Ureter (tissue), 1 donor: ENCODE measurements around the gene RPSA. TPM values are rescaled to one million over a fixed set of nuclear protein-coding genes. Genes with fewer than 3 reads are reported as not detected.
"Not testable (repeated sequence)": the region's sequence is repeated elsewhere in the genome, so short reads cannot be mapped to it uniquely, and the experiment has no call there.

Experiments used
- DNase-seq: peaks from one replicate; pipeline ENCODE4 v3.0.0-alpha.2; 2020; ENCODE audit warnings: low spot score
- total RNA-seq: library from RNA; stranded (reverse); gene quantifications from one replicate; pipeline ENCODE4 v1.2.4, GENCODE V29; 2023
- donor health status: DM: yes; HTN: yes; CAD: no.

Gene RPSA
- total RNA-seq, result 1,330 TPM

- peak; percentile 98 for DNase-seq
Measured at GRCh38 chr3:39406368-39407258, at the start of gene RPSA. RPSA (plus strand) TSS chr3:39406720; CDS start chr3:39407654, 934 bp downstream.

GRCh38 chr3:39358333-39358732 is 48.2 kb upstream of the RPSA start:
- no peak for DNase-seq

- no peak for DNase-seq
Measured at GRCh38 chr3:39361252-39361927, 45.1 kb upstream of the RPSA start.

- DNase-seq, result no peak
Measured at GRCh38 chr3:39362192-39362591, 44.3 kb upstream of the RPSA start.

GRCh38 chr3:39362812-39363211 is 43.7 kb upstream of the RPSA start:
- DNase-seq, result no peak

- DNase-seq, result not testable (repeated sequence)
Measured at GRCh38 chr3:39370450-39370849, 36.1 kb upstream of the RPSA start.

GRCh38 chr3:39372833-39373232 is 33.7 kb upstream of the RPSA start:
- DNase-seq, result no peak

- no peak for DNase-seq
Measured at GRCh38 chr3:39376959-39377634, 29.4 kb upstream of the RPSA start.

GRCh38 chr3:39378088-39378487 is 28.4 kb upstream of the RPSA start:
- peak; percentile 60 for DNase-seq

GRCh38 chr3:39378957-39379777 is 27.4 kb upstream of the RPSA start:
- DNase-seq, result no peak

GRCh38 chr3:39379778-39380155 is 26.8 kb upstream of the RPSA start:
- DNase-seq, result no peak

GRCh38 chr3:39381432-39381831 is 25.1 kb upstream of the RPSA start:
- DNase-seq, result no peak

GRCh38 chr3:39383045-39383880 is 23.3 kb upstream of the RPSA start, which contains the start of gene SLC25A38:
SLC25A38 (plus strand) TSS chr3:39383370; CDS start chr3:39383725, 355 bp downstream.
- peak; percentile 89 for DNase-seq

GRCh38 chr3:39383881-39384664 is 22.4 kb upstream of the RPSA start:
- peak; percentile 98 for DNase-seq

GRCh38 chr3:39384665-39385000 is 21.9 kb upstream of the RPSA start:
- DNase-seq, result no peak

GRCh38 chr3:39385456-39386090 is 20.9 kb upstream of the RPSA start:
- no peak for DNase-seq

- no peak for DNase-seq
Measured at GRCh38 chr3:39386318-39386717, 20.2 kb upstream of the RPSA start.

- no peak for DNase-seq
Measured at GRCh38 chr3:39387411-39387975, 19.0 kb upstream of the RPSA start.

GRCh38 chr3:39388153-39388552 is 18.4 kb upstream of the RPSA start:
- DNase-seq, result no peak
